Gastroesophageal sphincter (tissue), 3 donors: ENCODE measurements around the gene ESD.

ENCODE experiments used
- CTCF ChIP-seq, 4 experiments: fragments of 200-600 bp in 2 of 4; fragments of 450-650 bp in 2 of 4; sonication (generic) in 1 of 4; IDR thresholded peaks; one replicate each; pipeline ENCODE4 v1.5.1; 2017 to 2019; ENCODE audit warnings: antibody characterized with exemption in 4 of 4, mild to moderate bottlenecking in 2 of 4, moderate library complexity in 2 of 4
- POLR2A ChIP-seq, 2 donors: fragments of 450-650 bp; IDR thresholded peaks; one replicate each; pipeline ENCODE4 v1.6.1; 2017; ENCODE audit warnings: antibody characterized with exemption in 2 of 2, mild to moderate bottlenecking in 2 of 2, moderate library complexity in 1 of 2
- POLR2AphosphoS5 ChIP-seq: sonication (generic); formaldehyde crosslinking; IDR thresholded peaks from one replicate; pipeline ENCODE4 v1.6.1; 2017; ENCODE audit warnings: antibody characterized with exemption

DNA sequence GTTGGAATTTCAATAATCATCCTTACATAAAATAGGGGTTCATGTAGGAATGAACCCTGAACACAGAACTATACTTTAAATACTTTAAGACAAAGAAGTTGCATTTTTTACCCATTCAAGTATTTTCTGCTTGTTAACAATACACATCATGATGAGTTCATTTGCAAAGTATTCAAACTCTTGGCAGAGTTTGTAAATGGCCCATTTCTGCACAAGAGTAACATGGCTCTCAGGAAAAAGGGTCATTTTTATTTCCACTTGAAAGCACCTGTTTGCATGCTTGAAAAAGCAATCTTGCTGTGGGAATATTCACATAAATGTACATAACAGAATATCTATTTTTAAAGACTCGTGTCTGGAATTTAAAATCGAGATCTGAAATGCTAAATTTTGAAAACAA, 18.1 kb downstream of the ESD start:
- TF ChIP-seq CTCF (IDR thresholded peaks at IDR 0.05) (no peak), POLR2AphosphoS5 (no peak), POLR2A (IDR thresholded peaks at IDR 0.05) (no peak)
